GM19099 (cell line): ENCODE measurements around the gene EIF4G1.

Experiments
- POLR2A ChIP-seq: IDR thresholded peaks from 3 replicates; pipeline ENCODE4 v1.6.1; 2011; ENCODE audit warnings: low read depth; ENCODE audit not compliant: insufficient read length; ENCODE audit errors: extremely low read depth

Gene EIF4G1

GRCh38 chr3:184377374-184377773 is 63.0 kb downstream of the EIF4G1 start:
- no peak for TF ChIP-seq POLR2A

GRCh38 chr3:184377882-184378445 is 63.6 kb downstream of the EIF4G1 start, which contains the start of gene THPO:
Gene THPO (minus strand): TSS chr3:184378207. CDS start chr3:184376259, 1,948 bp downstream.
- no peak for TF ChIP-seq POLR2A

- no peak for TF ChIP-seq POLR2A
These were observed 64.4 kb downstream of the EIF4G1 start for GRCh38 chr3:184378651-184379357.

- TF ChIP-seq POLR2A = no peak
These were observed 65.2 kb downstream of the EIF4G1 start, which contains the start of gene CHRD for GRCh38 chr3:184379358-184380184. Gene CHRD (plus strand): TSS chr3:184380054. CDS start chr3:184380319, 265 bp downstream.

GRCh38 chr3:184380185-184380626 is 65.8 kb downstream of the EIF4G1 start:
- no peak for TF ChIP-seq POLR2A

- no peak for TF ChIP-seq POLR2A
These were observed 66.3 kb downstream of the EIF4G1 start for GRCh38 chr3:184380627-184381260.

GRCh38 chr3:184381261-184382224 is 67.1 kb downstream of the EIF4G1 start:
- no peak for TF ChIP-seq POLR2A

GRCh38 chr3:184382326-184383032 is 68.1 kb downstream of the EIF4G1 start:
- TF ChIP-seq POLR2A = no peak

- no peak for TF ChIP-seq POLR2A
These were observed 68.8 kb downstream of the EIF4G1 start for GRCh38 chr3:184383033-184383740.

GRCh38 chr3:184384342-184384741 is 69.9 kb downstream of the EIF4G1 start:
- no peak for TF ChIP-seq POLR2A
